ENCODE results near the gene MRFAP1. TPM values are rescaled to one million over a fixed set of nuclear protein-coding genes. Genes with fewer than 3 reads are reported as not detected.

Gene MRFAP1
- polyA plus RNA-seq, 1 donor: 229 TPM

Other genes with a start within 250 kb of the MRFAP1 start
- gene PPP2R2C, start 168.1 kb upstream of the MRFAP1 start, polyA plus RNA-seq (ENCODE audit: insufficient read length): 0.13 TPM
- 5.6 TPM for gene MAN2B2, start 65.5 kb upstream of the MRFAP1 start, polyA plus RNA-seq (ENCODE audit: insufficient read length)
- gene S100P, start 53.2 kb downstream of the MRFAP1 start, polyA plus RNA-seq (ENCODE audit: insufficient read length): 0.67 TPM
- gene MRFAP1L1, start 69.2 kb downstream of the MRFAP1 start, polyA plus RNA-seq (ENCODE audit: insufficient read length): 50.2 TPM
- 8.5 TPM for gene BLOC1S4, start 75.5 kb downstream of the MRFAP1 start, polyA plus RNA-seq (ENCODE audit: insufficient read length)
- 21.3 TPM for gene KIAA0232, start 142.0 kb downstream of the MRFAP1 start, polyA plus RNA-seq (ENCODE audit: insufficient read length)